GM23338 (cell line): ENCODE measurements around the gene DTNA. TPM values are rescaled to one million over a fixed set of nuclear protein-coding genes. Genes with fewer than 3 reads are reported as not detected.

Experiments used
- ATAC-seq: fragments of 200-7000 bp; cut with Tn5 transposase; 3 replicates; pipeline ENCODE4 v1.9.1; 2020
- DNase-seq: peaks from one replicate; pipeline ENCODE4 v3.0.0-alpha.2; 2015; ENCODE audit warnings: low spot score
- H2AFZ ChIP-seq: fragments of 200-600 bp; sonication (generic); 2 replicates; pipeline ENCODE4 v1.8.0; 2016; ENCODE audit warnings: antibody characterized with exemption, mild to moderate bottlenecking, moderate library complexity
- H3F3A ChIP-seq: fragments of 200-600 bp; sonication (generic); replicated peaks from 2 replicates; pipeline ENCODE4 v1.8.0; 2017; ENCODE audit warnings: antibody characterized with exemption, mixed run types, low read depth
- H3K27ac ChIP-seq: fragments of 200-600 bp; sonication (generic); 2 replicates; pipeline ENCODE4 v1.6.1; 2016; ENCODE audit warnings: low read depth
- H3K27me3 ChIP-seq: fragments of 200-600 bp; sonication (generic); 2 replicates; pipeline ENCODE4 v1.8.0; 2016; ENCODE audit warnings: mild to moderate bottlenecking, mixed run types, moderate library complexity; ENCODE audit not compliant: insufficient read depth
- H3K36me3 ChIP-seq: fragments of 200-600 bp; sonication (generic); 2 replicates; pipeline ENCODE4 v1.8.0; 2016; ENCODE audit warnings: mild to moderate bottlenecking; ENCODE audit not compliant: insufficient read depth
- H3K4me1 ChIP-seq: fragments of 200-600 bp; sonication (generic); 2 replicates; pipeline ENCODE4 v1.8.0; 2016; ENCODE audit warnings: mild to moderate bottlenecking, moderate library complexity; ENCODE audit not compliant: insufficient read depth
- H3K4me2 ChIP-seq: fragments of 200-600 bp; sonication (generic); 2 replicates; pipeline ENCODE4 v1.7.1; 2017; ENCODE audit warnings: mixed run types
- H3K4me3 ChIP-seq: fragments of 200-600 bp; sonication (generic); 2 replicates; pipeline ENCODE4 v1.6.1; 2016; ENCODE audit warnings: mixed run types
- H3K79me2 ChIP-seq: fragments of 200-600 bp; sonication (generic); replicated peaks from 2 replicates; pipeline ENCODE4 v1.8.0; 2017; ENCODE audit warnings: mild to moderate bottlenecking; ENCODE audit not compliant: insufficient read depth
- H3K9me2 ChIP-seq: fragments of 200-600 bp; sonication (generic); 2 replicates; pipeline ENCODE4 v1.8.0; 2017; ENCODE audit not compliant: insufficient read depth
- H4K20me1 ChIP-seq: fragments of 200-600 bp; sonication (generic); replicated peaks from 2 replicates; pipeline ENCODE4 v1.8.0; 2017; ENCODE audit warnings: mild to moderate bottlenecking; ENCODE audit not compliant: insufficient read depth
- H3K27ac Mint-ChIP-seq: 2 replicates; pipeline ENCODE4 v1.8.0; 2020; ENCODE audit warnings: inconsistent platforms, mild to moderate bottlenecking, moderate library complexity, mixed read lengths
- H3K27me3 Mint-ChIP-seq: 3 replicates; pipeline ENCODE4 v1.8.0; 2022; ENCODE audit warnings: low read depth, mild to moderate bottlenecking, moderate library complexity, mixed read lengths, inconsistent platforms; ENCODE audit not compliant: insufficient read depth, poor library complexity
- H3K36me3 Mint-ChIP-seq: 3 replicates; pipeline ENCODE4 v1.8.0; 2021; ENCODE audit warnings: low read depth, mild to moderate bottlenecking, inconsistent platforms, moderate library complexity, mixed read lengths
- H3K4me1 Mint-ChIP-seq: 3 replicates; pipeline ENCODE4 v1.8.0; 2020; ENCODE audit warnings: mild to moderate bottlenecking, inconsistent platforms, mixed read lengths
- H3K4me3 Mint-ChIP-seq: 3 replicates; pipeline ENCODE4 v1.8.0; 2021; ENCODE audit warnings: moderate library complexity, mild to moderate bottlenecking, inconsistent platforms, mixed read lengths
- H3K9me3 Mint-ChIP-seq: 3 replicates; pipeline ENCODE4 v1.8.0; 2020; ENCODE audit warnings: moderate library complexity, mild to moderate bottlenecking, inconsistent platforms, mixed read lengths
- CREB1 ChIP-seq: fragments of 250-450 bp; sonication (Bioruptor Pico); IDR thresholded peaks from 2 replicates; pipeline ENCODE4 v1.5.0; 2020; ENCODE audit warnings: low read depth, mild to moderate bottlenecking, moderate library complexity
- EZH2 ChIP-seq: fragments of 200-600 bp; sonication (generic); IDR thresholded peaks from one replicate; pipeline ENCODE4 v1.8.0; 2017; ENCODE audit warnings: antibody characterized with exemption, mild to moderate bottlenecking, low read depth; ENCODE audit not compliant: unreplicated experiment
- EZH2phosphoT487 ChIP-seq: fragments of 200-600 bp; sonication (generic); IDR thresholded peaks from one replicate; pipeline ENCODE4 v1.8.1; 2018; ENCODE audit warnings: antibody characterized with exemption; ENCODE audit not compliant: unreplicated experiment
- JUNB ChIP-seq: IDR thresholded peaks from one replicate; pipeline ENCODE4 v1.6.1; 2016; ENCODE audit warnings: antibody characterized with exemption; ENCODE audit not compliant: unreplicated experiment
- NANOG ChIP-seq: IDR thresholded peaks from 2 replicates; pipeline ENCODE4 v1.6.1; 2016; ENCODE audit warnings: antibody characterized with exemption, borderline replicate concordance
- POLR2AphosphoS5 ChIP-seq: IDR thresholded peaks from 2 replicates; pipeline ENCODE4 v1.6.1; 2016; ENCODE audit warnings: antibody characterized with exemption, low read depth
- STAT1 ChIP-seq: IDR thresholded peaks from one replicate; pipeline ENCODE4 v1.6.1; 2016; ENCODE audit warnings: antibody characterized with exemption; ENCODE audit not compliant: unreplicated experiment
- ZNF114 ChIP-seq: fragments of 250-450 bp; sonication (Bioruptor Pico); IDR thresholded peaks from 2 replicates; pipeline ENCODE4 v1.5.0; 2020; ENCODE audit warnings: mild to moderate bottlenecking, moderate library complexity
- ZNF331 ChIP-seq: fragments of 250-450 bp; sonication (Bioruptor Pico); IDR thresholded peaks from 2 replicates; pipeline ENCODE4 v1.5.0; 2020; ENCODE audit warnings: low read depth, mild to moderate bottlenecking, moderate library complexity
- polyA plus RNA-seq: library from polyadenylated mRNA; unstranded; fragments of >200 nt; fragmentation: Nextera tagmentation; extraction: Ambion mirVana; gene quantifications from 2 replicates; pipeline ENCODE4 v1.2.1, GENCODE V29; 2016
- total RNA-seq: library from RNA; depleted of rRNA; stranded (reverse); fragments of >200 nt; shearing (Covaris generic); gene quantifications from 2 replicates; pipeline ENCODE4 v1.2.3, GENCODE V29; 2014
- TF ChIP-seq, protein P1 (sequence below): IDR thresholded peaks from 2 replicates; pipeline ENCODE4 v1.6.1; 2016; ENCODE audit warnings: antibody characterized with exemption
- TF ChIP-seq, protein P2 (sequence below): IDR thresholded peaks from one replicate; pipeline ENCODE4 v1.6.1; 2018; ENCODE audit warnings: antibody characterized with exemption; ENCODE audit not compliant: unreplicated experiment

The DTNA gene
- total and polyA plus RNA-seq, 2 experiments from 2014 or later, result 11.5 to 25.1 TPM

DNA sequence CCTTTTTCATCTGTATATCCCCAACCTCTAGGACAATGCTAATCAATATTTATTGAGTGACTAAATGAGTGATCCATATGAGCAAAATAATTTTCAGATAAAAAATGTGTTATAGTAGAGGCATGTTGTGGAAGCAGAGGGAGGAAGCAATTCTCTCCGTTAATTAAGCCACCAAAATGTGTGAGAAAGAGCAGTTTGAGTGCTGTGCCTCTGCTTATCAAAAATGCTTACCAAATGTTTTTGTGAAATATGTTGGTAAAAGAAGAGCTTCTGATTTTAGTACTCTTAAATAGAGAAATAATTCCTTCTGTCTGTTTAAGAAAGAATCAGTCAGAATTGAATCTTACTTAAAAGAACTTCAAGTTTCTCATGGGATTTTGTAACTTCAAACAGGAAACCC, 90.3 kb downstream of the DTNA start:
- H3K4me1 ChIP-seq, result peaks cover 15% of the 10 kb centered on the region
- no peak overlapping the region for H3K4me3 ChIP-seq
- H3K4me3 Mint-ChIP-seq, result no peak overlapping the region
- no peaks in the 10 kb centered on the region for H4K20me1 ChIP-seq
- no peak overlapping the region for H3K27ac ChIP-seq
- no peak for TF ChIP-seq STAT1
- TF ChIP-seq, protein P1, sequence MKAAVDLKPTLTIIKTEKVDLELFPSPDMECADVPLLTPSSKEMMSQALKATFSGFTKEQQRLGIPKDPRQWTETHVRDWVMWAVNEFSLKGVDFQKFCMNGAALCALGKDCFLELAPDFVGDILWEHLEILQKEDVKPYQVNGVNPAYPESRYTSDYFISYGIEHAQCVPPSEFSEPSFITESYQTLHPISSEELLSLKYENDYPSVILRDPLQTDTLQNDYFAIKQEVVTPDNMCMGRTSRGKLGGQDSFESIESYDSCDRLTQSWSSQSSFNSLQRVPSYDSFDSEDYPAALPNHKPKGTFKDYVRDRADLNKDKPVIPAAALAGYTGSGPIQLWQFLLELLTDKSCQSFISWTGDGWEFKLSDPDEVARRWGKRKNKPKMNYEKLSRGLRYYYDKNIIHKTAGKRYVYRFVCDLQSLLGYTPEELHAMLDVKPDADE, result no peak
- TF ChIP-seq JUNB, result no peak
- no peak for TF ChIP-seq EZH2phosphoT487
- TF ChIP-seq NANOG, result no peak
- no peak for TF ChIP-seq ZNF114 (CRISPR knock-in tag)
- no peak for TF ChIP-seq CREB1
- no peak for ATAC-seq
- no peaks in the 10 kb centered on the region for H3K9me2 ChIP-seq
- no peaks in the 10 kb centered on the region for H3K36me3 ChIP-seq
- H3F3A ChIP-seq, result no peaks in the 10 kb centered on the region
- peaks cover 29% of the 10 kb centered on the region for H3K4me1 Mint-ChIP-seq
- H3K27me3 Mint-ChIP-seq, result no peaks in the 10 kb centered on the region
- H3K79me2 ChIP-seq, result no peaks in the 10 kb centered on the region
- H3K9me3 Mint-ChIP-seq, result no peaks in the 10 kb centered on the region
- no peaks in the 10 kb centered on the region for H3K27me3 ChIP-seq
- H3K27ac Mint-ChIP-seq, result no peak overlapping the region
- DNase-seq, result no peak
- no peaks in the 10 kb centered on the region for H3K36me3 Mint-ChIP-seq
- H3K4me2 ChIP-seq, result no peak overlapping the region
- H2AFZ ChIP-seq, result no peak overlapping the region

GRCh38 chr18:34801774-34802173, 91.7 kb downstream of the DTNA start:
- DNase-seq (no peak), ATAC-seq (peak; percentile 35)
- no peak overlapping the region for H3K4me3 Mint-ChIP-seq
- no peaks in the 10 kb centered on the region for H3K36me3 Mint-ChIP-seq
- no peaks in the 10 kb centered on the region for H3K27me3 Mint-ChIP-seq
- H3K4me3 ChIP-seq, result no peak overlapping the region
- no peaks in the 10 kb centered on the region for H3K36me3 ChIP-seq
- H2AFZ ChIP-seq, result no peak overlapping the region
- peaks cover 29% of the 10 kb centered on the region for H3K4me1 Mint-ChIP-seq
- H3K4me2 ChIP-seq, result no peak overlapping the region
- TF ChIP-seq, protein P2, sequence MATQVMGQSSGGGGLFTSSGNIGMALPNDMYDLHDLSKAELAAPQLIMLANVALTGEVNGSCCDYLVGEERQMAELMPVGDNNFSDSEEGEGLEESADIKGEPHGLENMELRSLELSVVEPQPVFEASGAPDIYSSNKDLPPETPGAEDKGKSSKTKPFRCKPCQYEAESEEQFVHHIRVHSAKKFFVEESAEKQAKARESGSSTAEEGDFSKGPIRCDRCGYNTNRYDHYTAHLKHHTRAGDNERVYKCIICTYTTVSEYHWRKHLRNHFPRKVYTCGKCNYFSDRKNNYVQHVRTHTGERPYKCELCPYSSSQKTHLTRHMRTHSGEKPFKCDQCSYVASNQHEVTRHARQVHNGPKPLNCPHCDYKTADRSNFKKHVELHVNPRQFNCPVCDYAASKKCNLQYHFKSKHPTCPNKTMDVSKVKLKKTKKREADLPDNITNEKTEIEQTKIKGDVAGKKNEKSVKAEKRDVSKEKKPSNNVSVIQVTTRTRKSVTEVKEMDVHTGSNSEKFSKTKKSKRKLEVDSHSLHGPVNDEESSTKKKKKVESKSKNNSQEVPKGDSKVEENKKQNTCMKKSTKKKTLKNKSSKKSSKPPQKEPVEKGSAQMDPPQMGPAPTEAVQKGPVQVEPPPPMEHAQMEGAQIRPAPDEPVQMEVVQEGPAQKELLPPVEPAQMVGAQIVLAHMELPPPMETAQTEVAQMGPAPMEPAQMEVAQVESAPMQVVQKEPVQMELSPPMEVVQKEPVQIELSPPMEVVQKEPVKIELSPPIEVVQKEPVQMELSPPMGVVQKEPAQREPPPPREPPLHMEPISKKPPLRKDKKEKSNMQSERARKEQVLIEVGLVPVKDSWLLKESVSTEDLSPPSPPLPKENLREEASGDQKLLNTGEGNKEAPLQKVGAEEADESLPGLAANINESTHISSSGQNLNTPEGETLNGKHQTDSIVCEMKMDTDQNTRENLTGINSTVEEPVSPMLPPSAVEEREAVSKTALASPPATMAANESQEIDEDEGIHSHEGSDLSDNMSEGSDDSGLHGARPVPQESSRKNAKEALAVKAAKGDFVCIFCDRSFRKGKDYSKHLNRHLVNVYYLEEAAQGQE, result no peak
- TF ChIP-seq, protein P1, result no peak
- TF ChIP-seq STAT1, result no peak
- TF ChIP-seq POLR2AphosphoS5, result no peak
- TF ChIP-seq ZNF331, result no peak
- no peak for TF ChIP-seq JUNB
- TF ChIP-seq EZH2, result no peak
- H3K9me2 ChIP-seq, result no peaks in the 10 kb centered on the region
- H3K27ac Mint-ChIP-seq, result no peak overlapping the region
- no peaks in the 10 kb centered on the region for H3K9me3 Mint-ChIP-seq
- H3K4me1 ChIP-seq, result peaks cover 18% of the 10 kb centered on the region
- peak overlapping the region; percentile 36; the same call in 1 of the 2 replicates for H3K27ac ChIP-seq
- H3F3A ChIP-seq, result no peaks in the 10 kb centered on the region
- no peaks in the 10 kb centered on the region for H3K79me2 ChIP-seq
- H4K20me1 ChIP-seq, result no peaks in the 10 kb centered on the region
- H3K27me3 ChIP-seq, result no peaks in the 10 kb centered on the region
